ENCODE measurements around the gene CTU1. TPM values are rescaled to one million over a fixed set of nuclear protein-coding genes. Genes with fewer than 3 reads are reported as not detected.
A peak's percentile ranks its signal among the peaks of the same experiment; 100 is the strongest.

The CTU1 gene
- total RNA-seq (2014; rRNA removed; shearing (Covaris generic)) (9.6 and 13.3 TPM in 2 replicates), total RNA-seq (2022) (6.9 and 8.3 TPM in 2 replicates), Bru-seq, nascent RNA (percentile 55 among the genes with signal in this experiment), BruChase-seq, experiment 1, labeled RNA remaining after a 6-hour chase (percentile 51 among the genes with signal in this experiment), BruChase-seq, experiment 2, labeled RNA remaining after a 2-hour chase (percentile 53 among the genes with signal in this experiment)
- long read RNA-seq, transcript CTU1-201 (3 exons, 2,087 nt): major isoform, 15 of 17 reads
- long read RNA-seq, partial matches to known transcripts: 0 of 17 reads
- long read RNA-seq, other reads (novel, unspliced or antisense): 2 of 17 reads

GRCh38 chr19:51108066-51108804 lies at the start of gene CTU1:
CTU1 (minus strand) TSS chr19:51108409; CDS start chr19:51104569, 3,840 bp downstream.
- Histone ChIP-seq H4K20me1 (ENCODE audit: insufficient read depth, low read length) (no peaks in the 10 kb centered on the region), H3K4me1 (ENCODE audit: insufficient read depth, low read length, poor library complexity, severe bottlenecking) (peaks cover 14% of the 10 kb centered on the region), H3K4me3 (ENCODE audit: low read depth, low read length, poor library complexity, severe bottlenecking) (peak within 1 kb of the TSS; percentile 88), H3K9me3 (ENCODE audit: low read length) (no peaks in the 10 kb centered on the region), H3K9me2 (ENCODE audit: insufficient read depth, low read length) (no peaks in the 10 kb centered on the region), H3K4me2 (ENCODE audit: low read length) (peak within 1 kb of the TSS; percentile 83), H2AFZ (ENCODE audit: low read length) (peak within 1 kb of the TSS; percentile 87), H3K79me2 (ENCODE audit: insufficient read depth, low read depth, low read length) (peaks cover 14% of the 10 kb centered on the region; the same call in 1 of the 2 replicates), H3K27ac (ENCODE audit: low read depth, low read length, poor library complexity, severe bottlenecking) (no peak within 1 kb of the TSS), H3K36me3 (ENCODE audit: insufficient read depth, low read length) (no peaks in the 10 kb centered on the region)
- intact Hi-C loops (cut with micrococcal nuclease; ENCODE audit: unreplicated experiment): no loop called here
- DNase-seq (ENCODE audit: low spot score): peak; percentile 99
- ChIA-PET POLR2A (no interaction called here), CTCF (ENCODE audit: unreplicated experiment) (no interaction called here)
- TF ChIP-seq CTCF (conservative IDR thresholded peaks at IDR 0.05; ENCODE audit: low read length) (no peak), EZH2phosphoT487 (IDR thresholded peaks at IDR 0.05; ENCODE audit: borderline replicate concordance, low read depth, low read length) (no peak)
- no TSS peak for BruUV-seq (replicated peaks)

GRCh38 chr19:51157265-51157664 lies 49.1 kb upstream of the CTU1 start:
- Histone ChIP-seq H3K4me3 (ENCODE audit: low read depth, low read length, poor library complexity, severe bottlenecking) (no peak overlapping the region), H3K9me2 (ENCODE audit: insufficient read depth, low read length) (no peaks in the 10 kb centered on the region), H3K4me1 (ENCODE audit: insufficient read depth, low read length, poor library complexity, severe bottlenecking) (no peaks in the 10 kb centered on the region), H3K9me3 (ENCODE audit: low read length) (no peaks in the 10 kb centered on the region), H3K27ac (ENCODE audit: low read depth, low read length, poor library complexity, severe bottlenecking) (no peak overlapping the region), H3K36me3 (ENCODE audit: insufficient read depth, low read length) (no peaks in the 10 kb centered on the region), H2AFZ (ENCODE audit: low read length) (no peak overlapping the region), H4K20me1 (ENCODE audit: insufficient read depth, low read length) (no peaks in the 10 kb centered on the region), H3K4me2 (ENCODE audit: low read length) (no peak overlapping the region), H3K79me2 (ENCODE audit: insufficient read depth, low read depth, low read length) (no peaks in the 10 kb centered on the region)
- no peak for DNase-seq (ENCODE audit: low spot score)
- ChIA-PET CTCF (ENCODE audit: unreplicated experiment) (no interaction called here), POLR2A (no interaction called here)
- TF ChIP-seq EZH2phosphoT487 (IDR thresholded peaks at IDR 0.05; ENCODE audit: borderline replicate concordance, low read depth, low read length): no peak
- TF ChIP-seq CTCF (conservative IDR thresholded peaks at IDR 0.05; ENCODE audit: low read length): no peak
- no TSS peak for BruUV-seq (replicated peaks)
- intact Hi-C loops (cut with micrococcal nuclease; ENCODE audit: unreplicated experiment): no loop called here

DNA sequence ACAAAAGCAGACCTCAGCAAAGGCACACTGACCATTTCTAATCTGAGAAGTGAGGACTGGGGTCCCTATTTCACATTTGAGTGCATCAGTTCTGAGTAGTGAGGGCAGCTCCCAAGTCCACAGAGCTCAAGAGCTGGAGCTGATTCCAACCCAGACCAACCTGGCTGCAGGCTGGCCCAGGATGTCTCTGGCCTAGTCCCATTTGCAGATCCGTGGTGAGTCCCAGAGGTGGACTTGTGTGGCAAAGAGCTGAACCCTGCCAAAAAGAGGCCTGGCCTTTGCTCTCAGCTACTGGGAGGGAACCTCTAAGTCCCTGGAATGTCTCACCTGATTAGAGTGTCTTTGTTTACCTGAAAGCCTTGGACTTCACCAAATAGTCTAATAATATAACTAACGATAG lies 48.5 kb upstream of the CTU1 start:
- DNase-seq (ENCODE audit: low spot score): no peak
- Histone ChIP-seq H3K79me2 (ENCODE audit: insufficient read depth, low read depth, low read length) (no peaks in the 10 kb centered on the region), H3K36me3 (ENCODE audit: insufficient read depth, low read length) (no peaks in the 10 kb centered on the region), H3K4me1 (ENCODE audit: insufficient read depth, low read length, poor library complexity, severe bottlenecking) (no peaks in the 10 kb centered on the region), H3K27ac (ENCODE audit: low read depth, low read length, poor library complexity, severe bottlenecking) (no peak overlapping the region), H2AFZ (ENCODE audit: low read length) (no peak overlapping the region), H3K4me2 (ENCODE audit: low read length) (no peak overlapping the region), H4K20me1 (ENCODE audit: insufficient read depth, low read length) (no peaks in the 10 kb centered on the region), H3K4me3 (ENCODE audit: low read depth, low read length, poor library complexity, severe bottlenecking) (no peak overlapping the region), H3K9me3 (ENCODE audit: low read length) (no peaks in the 10 kb centered on the region), H3K9me2 (ENCODE audit: insufficient read depth, low read length) (no peaks in the 10 kb centered on the region)
- intact Hi-C loops (cut with micrococcal nuclease; ENCODE audit: unreplicated experiment): no loop called here
- CTCF ChIA-PET (ENCODE audit: unreplicated experiment): no interaction called here
- no TSS peak for BruUV-seq (replicated peaks)
- POLR2A ChIA-PET: no interaction called here
- TF ChIP-seq CTCF (conservative IDR thresholded peaks at IDR 0.05; ENCODE audit: low read length) (no peak), EZH2phosphoT487 (IDR thresholded peaks at IDR 0.05; ENCODE audit: borderline replicate concordance, low read depth, low read length) (no peak)
